ENCODE measurements around the gene IL20RA.
A peak's percentile ranks its signal among the peaks of the same experiment; 100 is the strongest.
"Not testable (repeated sequence)": the region's sequence is repeated elsewhere in the genome, so short reads cannot be mapped to it uniquely, and the experiment has no call there.

The IL20RA gene, protein sequence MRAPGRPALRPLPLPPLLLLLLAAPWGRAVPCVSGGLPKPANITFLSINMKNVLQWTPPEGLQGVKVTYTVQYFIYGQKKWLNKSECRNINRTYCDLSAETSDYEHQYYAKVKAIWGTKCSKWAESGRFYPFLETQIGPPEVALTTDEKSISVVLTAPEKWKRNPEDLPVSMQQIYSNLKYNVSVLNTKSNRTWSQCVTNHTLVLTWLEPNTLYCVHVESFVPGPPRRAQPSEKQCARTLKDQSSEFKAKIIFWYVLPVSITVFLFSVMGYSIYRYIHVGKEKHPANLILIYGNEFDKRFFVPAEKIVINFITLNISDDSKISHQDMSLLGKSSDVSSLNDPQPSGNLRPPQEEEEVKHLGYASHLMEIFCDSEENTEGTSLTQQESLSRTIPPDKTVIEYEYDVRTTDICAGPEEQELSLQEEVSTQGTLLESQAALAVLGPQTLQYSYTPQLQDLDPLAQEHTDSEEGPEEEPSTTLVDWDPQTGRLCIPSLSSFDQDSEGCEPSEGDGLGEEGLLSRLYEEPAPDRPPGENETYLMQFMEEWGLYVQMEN

DNA sequence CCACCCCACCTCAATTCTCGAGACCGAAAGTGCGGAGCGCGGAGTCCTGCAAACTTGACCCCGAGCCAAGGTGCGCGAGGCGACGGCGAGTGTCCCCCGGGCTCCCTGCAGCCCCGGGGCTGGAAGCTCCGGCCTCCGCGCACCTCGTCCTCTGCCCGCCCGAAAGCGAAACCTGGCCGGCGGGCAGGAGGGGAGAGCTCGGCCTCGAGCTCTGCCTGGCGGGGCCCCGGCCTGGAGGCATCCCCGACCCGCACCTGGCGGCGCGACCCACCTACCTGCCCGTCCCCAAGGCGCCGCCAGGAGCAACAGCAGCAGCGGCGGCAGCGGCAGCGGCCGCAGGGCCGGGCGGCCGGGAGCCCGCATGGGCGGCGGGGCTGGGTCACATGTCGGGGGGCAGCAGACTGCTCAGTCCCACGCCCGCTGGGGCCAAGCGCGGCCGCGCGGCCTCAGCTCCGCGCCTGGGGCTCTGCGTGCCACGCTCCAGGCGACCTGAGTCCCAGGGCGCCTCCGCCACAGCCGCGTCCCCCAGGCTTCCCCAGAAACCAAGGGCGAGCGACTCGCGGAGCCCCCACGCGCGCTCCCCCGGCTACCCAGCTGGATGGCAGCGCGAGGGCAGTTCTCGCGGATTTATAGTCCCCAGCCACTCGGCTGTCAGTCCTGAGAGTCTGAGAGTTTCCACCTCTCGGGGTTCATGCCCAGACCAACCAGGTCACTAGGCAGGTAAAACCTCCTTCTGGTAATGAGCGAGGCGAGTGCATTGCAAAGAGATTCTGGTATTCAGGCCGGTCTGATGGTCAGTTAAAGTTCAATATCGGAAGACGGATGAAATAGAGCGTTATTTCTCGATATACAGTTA, at the start of gene IL20RA:
TSS of gene IL20RA (minus strand) at position 600 of the 856 bp plus-strand sequence. CDS start at position 363, 237 bp downstream.
- DNase-seq: no peak

DNA sequence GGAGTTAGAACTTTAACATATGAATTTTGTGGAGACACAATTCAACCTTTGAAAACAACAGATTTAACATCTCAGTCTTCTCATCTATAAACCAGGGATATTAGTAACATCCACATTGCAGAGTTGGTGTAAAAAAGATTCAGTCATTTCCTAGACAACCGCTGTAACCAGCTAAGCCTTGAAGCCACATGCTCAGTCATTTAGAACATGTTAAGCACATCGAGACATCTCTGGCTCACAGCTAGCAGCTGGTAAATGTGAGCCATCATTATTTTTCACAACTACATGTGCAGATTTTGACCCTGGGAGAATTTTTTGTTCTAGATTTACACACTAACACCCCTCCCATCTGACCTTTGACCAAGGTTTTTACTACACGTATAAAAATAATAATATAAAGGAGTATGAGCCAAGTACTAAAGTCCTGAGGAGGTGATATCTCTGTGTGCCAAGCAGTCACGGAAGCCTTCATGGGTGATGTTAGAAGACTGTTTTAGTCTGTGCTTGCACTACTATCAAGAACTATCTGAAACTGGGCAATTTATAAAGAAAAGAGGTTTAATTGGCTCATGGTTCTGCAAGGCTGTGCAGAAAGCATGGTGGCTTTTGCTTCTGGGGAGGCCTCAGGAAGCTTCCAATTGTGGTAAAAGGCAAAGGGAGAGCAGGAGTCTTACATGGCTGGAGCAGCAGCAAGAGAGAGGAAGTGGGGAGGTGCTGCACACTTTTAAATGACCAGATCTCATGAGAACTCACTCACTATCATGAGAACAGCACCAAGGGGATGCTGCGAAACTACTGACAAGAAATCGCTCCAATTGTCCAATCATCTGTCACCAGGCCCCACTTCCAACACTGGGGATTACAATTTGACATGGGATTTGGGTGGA, 48.7 kb upstream of the IL20RA start:
- no peak for DNase-seq

DNA sequence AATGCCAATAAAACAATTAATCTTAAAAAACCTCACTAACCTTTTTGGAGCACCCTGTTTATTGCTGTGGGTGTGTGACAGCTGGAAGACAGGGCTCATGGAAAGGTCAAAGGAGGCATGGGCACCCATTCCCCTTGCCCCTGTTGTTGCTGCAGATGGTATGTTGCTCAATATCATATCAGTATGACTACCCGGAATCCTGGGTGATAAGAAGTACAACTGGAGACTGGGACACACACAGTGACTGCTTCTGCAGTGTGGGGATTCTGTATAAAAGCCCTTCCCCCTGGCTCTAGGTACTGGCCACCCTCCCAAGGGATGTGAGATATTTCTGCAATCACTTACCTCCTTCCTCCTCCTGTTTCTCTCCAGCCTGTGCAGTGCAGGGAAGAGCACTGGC, 47.3 kb upstream of the IL20RA start:
- DNase-seq: no peak

DNA sequence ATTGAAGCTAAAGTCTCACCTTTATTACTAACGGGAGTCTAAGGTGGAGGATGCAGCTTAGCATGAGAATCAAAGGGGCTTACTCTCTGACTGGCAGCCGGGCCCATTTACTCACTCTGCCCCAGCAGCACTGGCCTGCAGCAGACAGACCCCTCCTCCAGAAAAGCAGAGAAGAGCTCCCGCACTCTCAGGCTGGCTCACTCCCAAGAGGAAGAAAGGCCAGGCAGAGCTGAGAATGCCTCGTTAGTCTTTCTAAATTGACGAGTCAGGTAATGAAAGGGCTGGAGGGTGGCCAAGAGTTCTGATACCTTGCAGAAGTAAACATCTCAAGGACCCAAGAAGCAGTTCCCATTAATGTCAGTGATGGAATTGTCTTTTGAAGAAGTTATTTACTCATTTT, 44.5 kb upstream of the IL20RA start:
- no peak for DNase-seq

DNA sequence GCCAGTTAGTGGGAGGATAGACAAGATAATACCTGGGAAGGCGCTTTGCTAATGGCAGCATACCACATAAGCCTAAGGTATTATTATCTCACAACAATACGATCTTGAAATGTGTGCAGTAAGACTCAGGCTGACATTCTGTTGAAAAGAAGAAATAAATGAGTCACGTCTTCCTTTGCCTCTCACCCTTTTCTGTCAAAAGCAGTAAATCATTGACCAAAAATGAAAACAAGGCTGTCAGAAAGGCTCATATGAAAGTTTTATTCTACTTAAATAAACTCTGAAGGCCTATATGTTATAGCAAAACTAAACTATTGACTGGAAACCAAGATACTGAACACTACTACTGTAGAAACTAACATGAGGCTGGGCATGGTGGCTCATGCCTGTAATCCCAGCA, 43.1 kb upstream of the IL20RA start:
- DNase-seq: no peak

DNA sequence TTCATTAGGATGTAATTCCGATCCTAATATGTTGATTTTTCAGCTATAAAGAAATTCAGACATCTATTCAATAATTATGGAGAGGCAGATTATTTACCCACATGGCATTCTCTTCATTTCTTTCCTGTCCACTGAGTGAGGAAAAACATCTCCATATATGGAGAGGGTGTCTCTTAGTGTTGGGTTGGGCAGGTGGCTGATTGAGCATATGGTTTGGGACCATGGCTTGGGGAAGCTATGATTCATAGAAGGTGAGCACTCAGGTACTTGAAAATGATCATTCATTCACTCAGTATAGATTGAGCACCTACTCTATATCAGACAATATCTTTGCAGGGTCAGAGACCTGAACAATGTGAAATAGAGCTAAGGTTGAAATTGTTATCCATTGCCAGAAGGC, 41.3 kb upstream of the IL20RA start:
- no peak for DNase-seq

DNA sequence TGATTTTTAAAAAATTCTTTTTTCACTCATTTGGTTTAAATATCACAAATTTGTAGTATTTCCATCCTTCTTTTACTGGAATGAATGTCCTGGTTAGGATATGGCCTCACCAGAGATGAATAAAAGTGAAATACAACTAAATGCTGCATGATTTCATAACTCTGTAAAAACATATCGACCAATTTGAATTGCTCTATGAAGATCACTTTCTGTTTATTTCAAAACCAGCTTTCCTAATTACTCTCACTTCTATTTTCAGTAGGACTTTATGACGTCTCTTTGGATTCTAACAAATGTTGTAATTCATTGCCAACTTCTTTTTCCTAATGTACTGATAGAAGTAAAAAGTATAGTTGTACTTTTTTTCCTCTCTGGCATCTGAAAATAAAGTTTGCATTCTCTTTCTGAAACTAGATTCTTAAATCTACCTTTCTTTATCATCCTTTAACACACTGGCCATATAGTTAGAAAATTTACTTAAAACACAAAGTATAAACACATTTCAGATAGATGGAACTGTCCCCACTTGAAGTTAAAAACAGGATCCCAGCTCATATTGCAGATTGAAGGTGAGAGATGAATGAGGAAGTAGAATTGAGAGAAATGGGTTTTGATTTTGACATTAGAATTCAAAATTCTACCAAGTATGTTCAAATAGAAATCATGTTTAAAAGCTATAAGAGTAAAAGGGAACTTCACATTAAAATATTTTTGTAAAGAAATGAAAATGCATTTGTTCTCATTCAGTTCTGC, 40.3 kb upstream of the IL20RA start:
- no peak for DNase-seq

DNA sequence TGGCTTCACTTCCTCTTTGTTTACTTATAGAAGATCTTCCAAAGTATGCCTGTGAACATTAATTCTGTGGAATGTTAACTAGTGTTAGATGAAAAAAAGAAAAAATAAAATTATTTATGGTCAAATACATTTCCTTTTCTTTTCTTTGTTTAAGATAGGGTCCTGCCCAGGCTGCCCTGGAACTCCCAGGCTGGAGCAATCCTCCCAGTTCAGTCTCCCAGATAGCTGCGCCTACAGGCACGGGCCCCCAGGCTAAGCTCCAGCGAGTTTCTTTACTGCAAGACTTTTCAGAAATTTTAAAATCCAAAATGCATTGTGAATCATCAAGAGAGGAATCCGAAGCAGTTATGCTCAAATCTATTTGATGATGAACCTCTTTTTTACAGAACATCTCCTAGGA, 39.3 kb upstream of the IL20RA start:
- no peak for DNase-seq

DNA sequence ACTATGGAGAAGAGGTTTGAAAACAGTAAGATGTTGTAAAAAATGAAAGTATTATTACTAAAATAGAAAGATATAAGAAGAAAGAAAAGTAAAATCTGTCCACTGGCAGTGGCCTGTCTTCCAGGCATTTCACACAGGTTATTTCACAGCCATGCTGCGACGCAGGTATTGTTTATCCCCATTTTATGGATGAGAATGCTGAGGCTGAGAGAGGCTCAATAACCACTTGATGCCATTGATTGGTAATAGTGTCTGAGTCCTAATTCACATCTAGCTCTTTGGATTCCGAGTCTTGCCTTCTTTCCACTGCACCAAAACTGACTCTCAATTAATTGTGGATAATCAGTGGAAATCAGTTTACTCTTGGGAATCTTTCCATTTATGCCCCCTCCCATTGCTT, 37.2 kb upstream of the IL20RA start:
- no peak for DNase-seq

DNA sequence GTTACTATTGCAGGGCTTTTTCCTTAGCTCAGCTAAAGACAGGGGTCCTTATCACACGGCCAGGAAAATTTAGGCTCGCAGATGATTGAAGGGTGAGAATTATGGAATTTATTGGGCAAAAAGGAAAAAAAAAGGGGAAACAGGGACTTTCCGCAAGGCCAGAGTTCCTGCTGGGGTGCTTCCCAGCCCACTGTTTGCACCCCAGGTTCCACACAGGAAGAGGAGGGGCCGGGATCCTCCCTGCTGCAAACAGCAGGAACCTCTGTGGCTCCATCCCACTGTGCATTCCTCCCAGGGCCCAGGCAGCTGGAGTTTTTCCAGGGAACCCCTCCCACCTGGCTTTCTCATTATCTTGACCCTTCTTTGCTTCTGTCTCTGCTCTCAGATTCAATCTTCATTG, 35.9 kb upstream of the IL20RA start:
- no peak for DNase-seq

DNA sequence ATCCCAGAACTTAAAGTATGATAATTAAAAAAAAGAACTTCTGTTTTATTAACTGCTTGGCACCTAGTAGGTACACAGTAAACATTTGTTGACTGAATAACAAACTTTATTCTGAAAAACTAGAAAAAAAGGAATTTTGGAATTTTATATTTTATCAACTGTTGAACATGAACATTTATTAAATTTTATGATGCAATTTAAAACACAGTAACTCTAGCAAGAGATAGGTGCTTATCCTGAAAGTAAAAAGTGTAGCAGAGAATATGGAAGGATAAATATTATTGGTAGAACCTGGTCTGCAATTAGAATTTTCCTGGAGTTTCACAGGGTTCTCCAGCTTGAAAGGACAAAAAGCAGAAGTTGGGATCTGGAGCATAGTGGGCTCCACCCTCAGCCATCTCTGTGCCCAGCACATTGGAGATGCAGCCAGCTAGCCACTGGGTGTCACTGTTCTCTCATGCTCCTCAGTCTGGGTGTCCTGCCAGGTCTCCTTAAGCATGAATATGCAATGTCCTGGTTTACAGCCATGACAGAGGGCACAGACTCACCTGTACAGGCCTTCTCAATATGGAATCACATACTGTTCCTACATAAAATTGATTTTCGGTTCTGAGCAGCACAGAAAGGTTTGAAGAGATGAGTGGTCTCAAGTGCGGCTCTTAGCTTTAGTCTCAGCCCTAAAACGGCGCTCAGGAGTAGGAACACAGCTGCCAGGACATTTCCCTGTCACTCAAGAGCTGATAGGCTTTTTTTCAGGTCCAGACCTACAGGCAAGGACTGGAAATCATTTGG, 31.7 kb upstream of the IL20RA start:
- peak; percentile 27 to 72 for DNase-seq

DNA sequence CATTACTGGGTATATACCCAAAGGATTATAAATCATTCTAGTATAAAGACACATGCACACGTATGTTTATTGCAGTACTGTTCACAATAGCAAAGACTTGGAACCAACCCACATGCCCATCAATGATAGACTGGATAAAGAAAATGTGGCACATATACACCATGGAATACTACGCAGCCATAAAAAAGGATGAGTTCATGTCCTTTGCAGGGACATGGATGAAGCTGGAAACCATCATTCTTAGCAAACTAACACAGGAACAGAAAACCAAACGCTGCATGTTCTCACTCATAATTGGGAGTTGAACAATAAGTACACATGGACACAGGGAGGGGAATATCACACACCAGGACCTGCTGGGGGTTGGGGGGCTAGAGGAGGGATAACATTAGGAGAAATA, 31.0 kb upstream of the IL20RA start:
- not testable (repeated sequence) for DNase-seq

DNA sequence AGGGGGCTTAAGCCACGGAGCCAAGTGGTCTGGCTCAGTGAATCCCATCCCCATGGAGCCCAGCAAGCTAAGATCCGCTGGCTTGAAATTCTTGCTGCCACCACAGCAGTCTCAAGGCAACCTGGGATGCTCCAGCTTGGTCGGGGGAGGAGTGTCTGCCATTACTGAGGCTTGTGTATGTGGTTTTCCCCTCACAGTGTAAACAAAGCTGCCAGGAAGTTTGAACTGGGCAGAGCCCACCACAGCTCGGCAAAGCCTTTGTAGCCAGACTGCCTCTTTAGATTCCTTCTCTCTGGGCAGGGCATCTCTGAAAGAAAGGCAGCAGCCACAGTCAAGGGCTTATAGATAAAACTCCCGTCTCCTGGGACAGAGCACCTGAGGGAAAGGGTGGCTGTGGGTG, 25.5 kb upstream of the IL20RA start:
- no peak for DNase-seq

DNA sequence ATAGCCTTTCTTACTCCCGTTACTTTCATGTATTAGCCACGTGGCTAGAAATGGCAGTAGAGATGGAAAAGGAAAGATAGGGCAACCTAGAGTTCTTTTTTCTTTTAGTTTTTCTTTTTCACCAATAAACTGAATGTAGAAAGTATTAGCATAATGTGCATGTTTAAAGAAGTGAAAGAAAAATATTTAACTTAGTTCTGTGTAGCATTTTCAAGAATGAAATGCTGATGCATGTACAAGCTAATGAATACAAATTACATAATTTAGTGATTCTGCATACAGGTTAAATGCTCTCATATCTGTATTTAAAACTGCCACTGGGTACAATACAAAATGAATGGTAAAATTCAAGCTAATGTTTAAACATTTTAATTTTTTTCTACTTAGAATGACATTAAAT, 22.6 kb upstream of the IL20RA start:
- no peak for DNase-seq

DNA sequence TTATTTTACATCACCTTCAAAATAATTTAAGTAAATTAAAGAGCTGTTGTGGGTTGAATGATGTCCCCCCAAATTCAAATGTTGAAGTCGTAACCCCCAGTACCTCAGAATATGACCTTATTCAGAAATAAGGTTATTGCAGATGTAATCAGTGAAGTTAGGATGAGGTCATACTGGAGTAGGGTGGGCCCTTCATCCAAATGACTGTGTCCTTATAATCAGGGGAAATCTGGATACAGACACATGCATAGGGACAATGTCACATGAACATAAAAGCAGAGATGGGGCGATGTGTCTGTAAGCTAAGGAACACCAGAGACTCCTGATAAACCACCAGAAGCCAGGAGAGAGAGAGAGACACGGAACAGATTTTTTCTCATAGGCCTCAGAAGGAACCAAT, 13.3 kb upstream of the IL20RA start:
- no peak for DNase-seq

DNA sequence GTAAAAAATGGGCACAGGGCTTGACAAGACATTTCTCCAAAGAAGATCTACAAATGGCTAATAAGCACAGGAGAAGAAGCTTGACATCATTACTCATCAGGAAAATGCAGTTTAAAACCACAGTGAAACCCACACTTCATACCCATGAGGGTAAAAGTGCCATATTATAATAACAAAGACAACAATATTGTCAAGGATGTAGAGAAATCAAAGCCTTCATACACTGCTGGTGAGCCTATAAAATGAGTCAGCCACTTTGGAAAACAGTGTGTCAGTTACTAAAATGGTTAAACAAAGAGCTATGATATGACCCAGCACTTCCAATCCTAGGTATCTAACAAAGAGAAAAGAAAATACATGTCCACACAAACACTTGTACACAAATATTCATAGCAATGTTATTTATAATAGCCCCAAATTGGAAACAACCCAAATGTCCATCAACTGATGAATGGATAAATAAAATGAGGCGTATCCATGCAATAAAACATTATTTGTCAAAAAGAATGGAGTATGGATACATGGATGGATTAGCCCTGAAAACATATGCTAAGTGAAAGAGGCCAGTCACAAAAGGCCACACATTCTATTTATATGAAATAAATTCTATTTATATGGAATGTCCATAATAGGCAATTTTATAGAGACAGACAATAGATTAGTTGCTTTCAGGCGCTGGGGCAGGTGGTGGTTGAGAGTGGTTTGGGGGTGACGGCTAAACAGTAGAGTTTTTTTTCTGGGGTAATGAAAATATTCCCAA, 11.5 kb upstream of the IL20RA start:
- no peak for DNase-seq

DNA sequence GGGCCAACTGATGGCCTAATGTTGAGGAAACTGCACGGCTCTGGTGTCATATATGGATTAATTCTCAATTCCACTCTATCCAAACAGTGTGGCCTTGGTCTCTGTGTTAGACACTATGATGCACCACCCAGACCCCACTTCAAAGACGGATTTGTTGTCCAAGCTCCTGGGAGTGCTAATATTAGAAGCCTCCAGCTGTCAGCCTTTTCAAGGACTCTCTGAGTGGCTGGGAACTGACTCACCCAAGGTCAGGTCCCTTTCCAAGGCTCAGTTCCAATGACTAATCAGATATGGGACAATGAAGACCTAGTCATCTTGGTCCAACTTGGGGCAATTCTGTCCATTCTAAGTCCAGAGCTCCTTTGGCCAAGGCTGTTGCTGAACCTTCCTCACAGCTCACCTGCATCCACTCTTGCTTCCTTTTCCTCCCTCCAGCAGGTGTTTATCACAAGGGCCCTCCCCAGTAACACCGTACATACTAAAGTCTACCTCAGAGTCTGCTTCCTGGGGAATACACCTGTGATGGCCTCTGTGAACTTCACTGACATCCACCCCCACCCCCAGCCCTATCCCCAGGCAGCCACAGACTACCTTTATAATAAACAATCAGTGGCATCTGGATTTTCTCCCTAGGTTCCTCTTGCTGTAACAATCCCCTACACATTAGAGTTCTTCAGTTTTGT, 7.2 kb upstream of the IL20RA start:
- DNase-seq: peak in 1 of 2 experiments; percentile 28

DNA sequence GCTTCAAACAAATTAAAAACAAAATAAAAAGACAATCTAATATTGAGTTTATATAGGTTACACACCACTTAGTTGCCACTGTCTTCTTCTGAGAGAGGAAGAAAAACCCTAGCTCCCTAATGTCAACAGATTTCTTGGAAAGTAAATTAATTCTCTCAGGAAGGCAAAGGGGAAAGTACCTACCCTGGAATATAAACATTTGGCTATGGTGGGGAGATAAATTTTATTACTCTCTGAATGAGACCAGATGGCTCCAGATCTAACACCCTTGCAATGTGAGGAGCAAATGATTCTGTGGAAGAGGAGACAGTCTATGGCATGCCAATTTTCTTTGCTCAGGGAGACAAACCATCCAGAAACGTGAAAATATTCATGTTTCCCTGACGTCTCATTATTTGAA, 4.3 kb upstream of the IL20RA start:
- peak in 1 of 2 experiments; percentile 4 for DNase-seq

DNA sequence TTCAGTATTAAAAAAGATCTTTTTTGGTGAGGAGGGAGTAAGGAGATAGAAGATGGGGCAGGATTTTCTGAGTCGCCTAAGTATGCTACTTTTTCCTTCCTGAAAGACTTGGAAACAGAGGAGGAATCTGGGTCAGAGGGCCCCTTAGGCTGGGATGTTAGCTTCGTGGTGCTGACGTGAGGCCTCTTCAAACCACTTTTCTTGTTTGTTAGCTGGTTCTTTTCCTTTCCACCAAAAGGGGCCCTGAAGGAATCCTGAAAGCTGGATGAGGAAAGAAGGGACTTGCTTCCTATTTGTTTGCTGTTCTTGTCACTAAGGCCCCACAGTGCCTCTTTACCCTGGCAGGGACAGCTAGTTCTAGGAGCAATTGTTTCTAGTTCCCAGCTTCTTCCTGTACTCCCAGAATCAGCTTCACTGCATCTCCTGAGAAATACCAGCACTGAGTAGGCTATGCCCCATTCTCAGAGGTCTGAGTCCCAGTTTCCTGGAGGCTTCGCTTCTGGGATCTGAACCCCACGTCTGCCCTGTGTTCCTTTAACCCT, 2.2 kb upstream of the IL20RA start:
- no peak for DNase-seq

All from NCI-H446 (cell line).